Endodermal cell (in vitro differentiated cells): ENCODE results near the gene LEKR1. TPM values are rescaled to one million over a fixed set of nuclear protein-coding genes. Genes with fewer than 3 reads are reported as not detected.

Source experiments
- DNase-seq: peaks from one replicate; pipeline ENCODE4 v3.0.0-alpha.2; 2017
- H3K27ac ChIP-seq: 2 replicates; pipeline ENCODE4 v1.5.1; 2013; ENCODE audit warnings: mild to moderate bottlenecking, low read depth, low read length, moderate library complexity
- H3K27me3 ChIP-seq: 2 replicates; pipeline ENCODE4 v1.6.1; 2013; ENCODE audit warnings: mild to moderate bottlenecking, low read length, moderate library complexity; ENCODE audit not compliant: insufficient read depth, control insufficient read depth, poor library complexity, severe bottlenecking
- H3K36me3 ChIP-seq: 2 replicates; pipeline ENCODE4 v1.7.0; 2013; ENCODE audit warnings: mild to moderate bottlenecking, low read length, moderate library complexity; ENCODE audit not compliant: control insufficient read depth, insufficient read depth
- H3K4me1 ChIP-seq: one replicate; pipeline ENCODE4 v1.7.0; 2013; ENCODE audit warnings: low read length; ENCODE audit not compliant: control insufficient read depth, insufficient read depth
- H3K4me3 ChIP-seq: 2 replicates; pipeline ENCODE4 v1.5.1; 2013; ENCODE audit warnings: mild to moderate bottlenecking, low read length, moderate library complexity
- H3K9ac ChIP-seq: 2 replicates; pipeline ENCODE4 v1.6.1; 2013; ENCODE audit warnings: mild to moderate bottlenecking, low read length, moderate library complexity; ENCODE audit not compliant: poor library complexity, severe bottlenecking; ENCODE audit errors: extremely low read depth
- H3K9me3 ChIP-seq: 2 replicates; pipeline ENCODE4 v1.6.1; 2013; ENCODE audit warnings: mild to moderate bottlenecking, low read length, moderate library complexity; ENCODE audit not compliant: control insufficient read depth
- H3K27ac Mint-ChIP-seq: 2 replicates; pipeline ENCODE4 v1.8.0; 2020; ENCODE audit warnings: mixed read lengths
- H3K27me3 Mint-ChIP-seq: 2 replicates; pipeline ENCODE4 v1.8.0; 2021; ENCODE audit warnings: mild to moderate bottlenecking, mixed read lengths; ENCODE audit not compliant: insufficient read depth
- H3K36me3 Mint-ChIP-seq: 2 replicates; pipeline ENCODE4 v1.8.0; 2020; ENCODE audit warnings: low read depth, mixed read lengths
- H3K4me1 Mint-ChIP-seq: 2 replicates; pipeline ENCODE4 v1.8.0; 2020; ENCODE audit warnings: mixed read lengths
- H3K4me3 Mint-ChIP-seq: 2 replicates; pipeline ENCODE4 v1.8.0; 2020; ENCODE audit warnings: mild to moderate bottlenecking, moderate library complexity, mixed read lengths
- H3K9me3 Mint-ChIP-seq: 2 replicates; pipeline ENCODE4 v1.8.0; 2020; ENCODE audit warnings: mild to moderate bottlenecking, mixed read lengths
- WGBS, 2 experiments: methylation state at CpG; one replicate each; pipeline versions ENCODE4 v1.1.5 to v1.1.7; 2013; ENCODE audit warnings: missing lambda C conversion rate in 2 of 2, mixed read lengths in 1 of 2; ENCODE audit not compliant: insufficient coverage in 1 of 2, insufficient read length in 1 of 2; 5-methylcytosine and 5-hydroxymethylcytosine counted together
- total RNA-seq, 2 donors: library from RNA; stranded (reverse); fragmentation: NEBNext Ultra II Directional in 1 of 2; extraction: Animal tissue kit (Norgen Biotek cat#: 25700) in 1 of 2; gene quantifications; 2 replicates in 1 of 2; 3 replicates in 1 of 2; pipeline ENCODE4 v1.2.1, GENCODE V29; 2021
- TF ChIP-seq, protein P1 (sequence below): fragments of 200-600 bp; sonication (generic); conservative IDR thresholded peaks from 2 replicates; pipeline ENCODE4 v1.5.0; 2021; ENCODE audit warnings: antibody characterized with exemption, mild to moderate bottlenecking

LEKR1 gene
- total RNA-seq, 2 donors from 2014 or later: 1.0 to 1.2 TPM

DNA sequence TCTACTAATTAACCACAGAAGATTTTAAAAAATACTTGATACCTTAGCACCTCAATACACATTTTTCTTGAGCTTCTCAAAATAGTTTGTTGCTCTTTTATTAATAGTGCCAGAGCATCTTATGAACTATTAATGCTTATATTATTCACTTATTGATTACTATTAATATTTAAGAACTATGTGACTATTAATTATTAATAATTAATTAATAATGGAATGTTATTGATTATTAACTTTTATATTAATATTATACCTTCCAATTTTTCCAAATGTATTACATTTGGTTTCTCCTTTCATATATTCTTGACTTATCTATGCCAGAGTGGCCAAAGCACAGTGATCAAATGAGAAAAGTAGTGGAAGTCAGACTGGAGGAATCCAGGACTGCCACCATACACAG is 195.5 kb downstream of the LEKR1 start:
- H3K9ac ChIP-seq: no peak overlapping the region
- no peaks in the 10 kb centered on the region for H3K9me3 ChIP-seq
- TF ChIP-seq, protein P1, sequence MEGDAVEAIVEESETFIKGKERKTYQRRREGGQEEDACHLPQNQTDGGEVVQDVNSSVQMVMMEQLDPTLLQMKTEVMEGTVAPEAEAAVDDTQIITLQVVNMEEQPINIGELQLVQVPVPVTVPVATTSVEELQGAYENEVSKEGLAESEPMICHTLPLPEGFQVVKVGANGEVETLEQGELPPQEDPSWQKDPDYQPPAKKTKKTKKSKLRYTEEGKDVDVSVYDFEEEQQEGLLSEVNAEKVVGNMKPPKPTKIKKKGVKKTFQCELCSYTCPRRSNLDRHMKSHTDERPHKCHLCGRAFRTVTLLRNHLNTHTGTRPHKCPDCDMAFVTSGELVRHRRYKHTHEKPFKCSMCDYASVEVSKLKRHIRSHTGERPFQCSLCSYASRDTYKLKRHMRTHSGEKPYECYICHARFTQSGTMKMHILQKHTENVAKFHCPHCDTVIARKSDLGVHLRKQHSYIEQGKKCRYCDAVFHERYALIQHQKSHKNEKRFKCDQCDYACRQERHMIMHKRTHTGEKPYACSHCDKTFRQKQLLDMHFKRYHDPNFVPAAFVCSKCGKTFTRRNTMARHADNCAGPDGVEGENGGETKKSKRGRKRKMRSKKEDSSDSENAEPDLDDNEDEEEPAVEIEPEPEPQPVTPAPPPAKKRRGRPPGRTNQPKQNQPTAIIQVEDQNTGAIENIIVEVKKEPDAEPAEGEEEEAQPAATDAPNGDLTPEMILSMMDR: no peak
- no peaks in the 10 kb centered on the region for H3K36me3 Mint-ChIP-seq
- DNase-seq: no peak
- no peaks in the 10 kb centered on the region for H3K9me3 Mint-ChIP-seq
- no peaks in the 10 kb centered on the region for H3K4me1 ChIP-seq
- no peaks in the 10 kb centered on the region for H3K27me3 Mint-ChIP-seq
- H3K27me3 ChIP-seq: no peaks in the 10 kb centered on the region
- H3K27ac Mint-ChIP-seq: no peak overlapping the region
- no peak overlapping the region for H3K4me3 ChIP-seq
- no peak overlapping the region for H3K27ac ChIP-seq
- no peaks in the 10 kb centered on the region for H3K36me3 ChIP-seq
- peaks cover 3% of the 10 kb centered on the region for H3K4me1 Mint-ChIP-seq
- no peak overlapping the region for H3K4me3 Mint-ChIP-seq

DNA sequence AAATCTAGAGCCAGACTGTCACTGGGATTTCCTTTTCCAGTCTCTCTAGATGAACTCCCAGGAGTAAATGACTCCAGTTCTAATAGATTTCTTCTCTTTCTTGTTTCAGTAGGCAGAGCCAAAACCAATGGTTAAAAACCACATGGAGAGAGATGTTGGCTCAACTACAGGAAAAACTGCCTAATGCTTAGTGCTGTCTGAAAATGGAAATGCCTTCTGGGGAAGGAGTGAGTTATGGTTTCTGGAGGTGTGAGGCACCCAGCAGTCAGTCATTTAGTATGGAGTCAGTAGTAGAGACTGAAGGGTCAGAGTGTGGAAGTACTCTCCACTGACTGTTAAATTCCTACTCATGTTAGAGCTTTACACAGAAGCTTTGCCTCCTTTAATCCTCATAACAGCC is 197.1 kb downstream of the LEKR1 start:
- H3K4me3 Mint-ChIP-seq: no peak overlapping the region
- no peak overlapping the region for H3K4me3 ChIP-seq
- no peak overlapping the region for H3K27ac ChIP-seq
- TF ChIP-seq, protein P1: no peak
- no peaks in the 10 kb centered on the region for H3K27me3 Mint-ChIP-seq
- H3K9me3 ChIP-seq: no peaks in the 10 kb centered on the region
- H3K9ac ChIP-seq: no peak overlapping the region
- H3K36me3 Mint-ChIP-seq: no peaks in the 10 kb centered on the region
- no peaks in the 10 kb centered on the region for H3K36me3 ChIP-seq
- H3K4me1 Mint-ChIP-seq: peaks cover 3% of the 10 kb centered on the region
- no peaks in the 10 kb centered on the region for H3K4me1 ChIP-seq
- no peaks in the 10 kb centered on the region for H3K27me3 ChIP-seq
- no peaks in the 10 kb centered on the region for H3K9me3 Mint-ChIP-seq
- DNase-seq: no peak
- no peak overlapping the region for H3K27ac Mint-ChIP-seq

DNA sequence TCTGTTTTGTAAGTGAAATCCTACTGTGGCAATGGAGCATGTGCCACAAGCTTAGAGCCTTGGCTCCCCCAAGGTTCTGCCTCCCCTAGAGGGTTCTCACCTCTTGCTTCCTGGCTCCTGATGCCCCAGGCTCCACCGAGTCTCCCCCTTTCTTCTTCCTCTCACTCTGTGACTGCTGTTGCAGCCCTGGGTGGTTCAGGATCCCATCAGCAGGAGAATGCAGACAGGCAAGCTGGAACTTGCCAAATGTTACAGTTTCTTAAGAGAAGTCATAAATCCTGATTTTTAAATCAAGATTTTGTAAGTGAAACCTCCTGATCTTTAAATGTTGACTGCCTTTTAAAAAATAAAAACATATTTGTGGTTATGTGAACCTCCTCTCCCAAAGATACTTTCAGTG is 199.9 kb downstream of the LEKR1 start:
- TF ChIP-seq, protein P1: no peak
- Histone ChIP-seq H3K4me3 (no peak overlapping the region), H3K27me3 (no peaks in the 10 kb centered on the region), H3K4me1 (no peaks in the 10 kb centered on the region), H3K36me3 (no peaks in the 10 kb centered on the region), H3K27ac (no peak overlapping the region), H3K9me3 (no peaks in the 10 kb centered on the region), H3K9ac (no peak overlapping the region)
- Mint-ChIP-seq H3K36me3 (no peaks in the 10 kb centered on the region), H3K27ac (no peak overlapping the region), H3K4me1 (peaks cover 3% of the 10 kb centered on the region), H3K4me3 (no peak overlapping the region), H3K27me3 (no peaks in the 10 kb centered on the region), H3K9me3 (no peaks in the 10 kb centered on the region)
- 89 to 100% methylated on average over 1 of the region's 1 CpG for WGBS, 2 experiments
- no peak for DNase-seq
